ENCODE results near the gene USB1.

Gene USB1

DNA sequence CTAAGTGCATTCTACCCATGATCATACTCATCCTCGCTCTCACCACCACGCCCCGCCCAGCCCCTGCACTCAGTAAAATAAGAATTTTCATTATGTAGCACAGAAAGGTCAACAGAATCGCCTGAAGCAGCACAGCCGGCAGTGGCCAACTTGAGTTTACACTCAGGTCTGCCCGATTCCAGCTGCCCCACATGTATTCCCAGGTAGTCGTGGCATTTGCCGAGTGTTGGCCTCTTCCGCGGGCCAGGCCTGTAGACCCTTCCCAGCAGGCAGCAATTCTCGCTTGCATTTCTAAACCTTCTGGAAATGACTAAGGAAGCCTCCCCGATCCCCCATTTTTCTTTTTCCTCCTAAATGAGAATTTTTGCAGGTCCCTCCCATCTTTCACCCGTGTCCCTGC is 30.9 kb upstream of the USB1 start:
- no peak overlapping the region for H4K91ac ChIP-seq (ENCODE audit: low read depth, low read length, poor library complexity)
- no peak overlapping the region for H3K4me3 ChIP-seq (ENCODE audit: low read length in 2 of 2)
- H2BK12ac ChIP-seq (ENCODE audit: low read length): peak overlapping the region; percentile 70
- peak overlapping the region; percentile 65 for H2BK15ac ChIP-seq (ENCODE audit: low read length)
- no peak overlapping the region for H3K14ac ChIP-seq (ENCODE audit: low read length)
- peak overlapping the region; percentile 64 for H3K18ac ChIP-seq (ENCODE audit: low read length)
- no peak overlapping the region for H2AFZ ChIP-seq (ENCODE audit: low read length)
- peaks cover 0 to 10% of the 10 kb centered on the region in 2 donors for H3K4me1 ChIP-seq (ENCODE audit: control insufficient read depth in 2 of 2, insufficient read depth in 1 of 2, low read depth in 1 of 2, low read length in 2 of 2)
- DNase-seq (ENCODE audit: low spot score): no peak
- no peak overlapping the region for H3K23ac ChIP-seq (ENCODE audit: low read depth, low read length, poor library complexity)
- H2AK5ac ChIP-seq (ENCODE audit: low read depth, low read length): peak overlapping the region; percentile 61
- H3K4me2 ChIP-seq (ENCODE audit: insufficient read depth, low read length, poor library complexity, severe bottlenecking): no peak overlapping the region
- no peak overlapping the region for H3K4ac ChIP-seq (ENCODE audit: low read length)
- H3K36me3 ChIP-seq (replicated peaks in 1 of 2; ENCODE audit: control insufficient read depth in 2 of 2, insufficient read depth in 2 of 2, low read length in 2 of 2): no peaks in the 10 kb centered on the region
- H3K9ac ChIP-seq (ENCODE audit: low read depth, low read length, poor library complexity): no peak overlapping the region
- H2BK120ac ChIP-seq (ENCODE audit: low read depth, low read length): no peak overlapping the region
- no peaks in the 10 kb centered on the region for H3K79me1 ChIP-seq (ENCODE audit: low read depth, low read length)
- no peak overlapping the region for H4K8ac ChIP-seq (ENCODE audit: low read depth, low read length)
- H3K27me3 ChIP-seq (ENCODE audit: control insufficient read depth in 3 of 3, insufficient read depth in 3 of 3, low read depth in 1 of 3, low read length in 3 of 3): peaks cover 0 to 20% (median 0%) of the 10 kb centered on the region in 3 experiments
- no peaks in the 10 kb centered on the region for H3K9me3 ChIP-seq (replicated peaks in 1 of 2; ENCODE audit: control insufficient read depth in 2 of 2, insufficient read depth in 1 of 2, low read depth in 1 of 2, low read length in 2 of 2)
- no CpG with 5 or more reads among the region's 13 CpGs for WGBS, 2 donors (ENCODE audit: extremely low coverage in 2 of 2, insufficient read length in 2 of 2, insufficient replicate concordance in 1 of 2)
- H2BK5ac ChIP-seq (ENCODE audit: low read length): no peak overlapping the region
- H3K27ac ChIP-seq (replicated peaks; ENCODE audit: low read length): no peak overlapping the region

DNA sequence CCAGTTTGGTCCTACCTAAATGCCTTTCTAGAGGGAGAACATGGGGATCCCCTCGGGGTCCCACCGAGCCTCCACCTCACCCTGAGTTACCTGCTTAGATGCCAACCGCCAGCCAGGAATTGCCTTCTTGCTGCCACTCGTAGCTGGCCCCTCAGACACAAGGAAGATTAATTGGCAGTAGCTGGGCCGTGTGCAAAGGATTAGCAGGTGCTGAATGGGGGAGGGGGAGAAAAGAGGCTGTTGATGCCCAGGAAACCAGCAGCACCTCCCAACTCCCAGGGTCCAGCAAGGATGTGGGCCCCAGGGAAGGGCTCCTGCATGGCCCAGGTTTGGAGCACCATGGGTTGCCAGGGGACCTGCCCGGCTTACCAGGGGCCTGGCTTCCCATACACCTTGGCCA is 30.2 kb upstream of the USB1 start, which contains the start of gene CNGB1:
Gene CNGB1, minus strand, starts transcription at position 159 of the 400 bp plus-strand sequence. CDS start 3,842 bp downstream, outside the sequence.
- no peaks in the 10 kb centered on the region for H3K79me1 ChIP-seq (ENCODE audit: low read depth, low read length)
- no peak within 1 kb of the TSS for H4K91ac ChIP-seq (ENCODE audit: low read depth, low read length, poor library complexity)
- no peaks in the 10 kb centered on the region for H3K9me3 ChIP-seq (replicated peaks in 1 of 2; ENCODE audit: control insufficient read depth in 2 of 2, insufficient read depth in 1 of 2, low read depth in 1 of 2, low read length in 2 of 2)
- no peak within 1 kb of the TSS for H3K9ac ChIP-seq (ENCODE audit: low read depth, low read length, poor library complexity)
- H3K18ac ChIP-seq (ENCODE audit: low read length): peak within 1 kb of the TSS; percentile 92
- peaks cover 0 to 20% (median 0%) of the 10 kb centered on the region in 3 experiments for H3K27me3 ChIP-seq (ENCODE audit: control insufficient read depth in 3 of 3, insufficient read depth in 3 of 3, low read depth in 1 of 3, low read length in 3 of 3)
- peak within 1 kb of the TSS; percentile 82 for H4K8ac ChIP-seq (ENCODE audit: low read depth, low read length)
- peak within 1 kb of the TSS; percentile 96 for H2BK15ac ChIP-seq (ENCODE audit: low read length)
- peak within 1 kb of the TSS; percentile 90 for H2AK5ac ChIP-seq (ENCODE audit: low read depth, low read length)
- peak within 1 kb of the TSS; percentile 97 for H3K14ac ChIP-seq (ENCODE audit: low read length)
- peak within 1 kb of the TSS; percentile 90 for H2BK5ac ChIP-seq (ENCODE audit: low read length)
- H2BK12ac ChIP-seq (ENCODE audit: low read length): peak within 1 kb of the TSS; percentile 90
- H2AFZ ChIP-seq (ENCODE audit: low read length): no peak within 1 kb of the TSS
- H3K23ac ChIP-seq (ENCODE audit: low read depth, low read length, poor library complexity): no peak within 1 kb of the TSS
- no peaks in the 10 kb centered on the region for H3K36me3 ChIP-seq (replicated peaks in 1 of 2; ENCODE audit: control insufficient read depth in 2 of 2, insufficient read depth in 2 of 2, low read length in 2 of 2)
- DNase-seq (ENCODE audit: low spot score): no peak
- H3K27ac ChIP-seq (replicated peaks; ENCODE audit: low read length): no peak within 1 kb of the TSS
- no peak within 1 kb of the TSS for H3K4me3 ChIP-seq (ENCODE audit: low read length in 2 of 2)
- H2BK120ac ChIP-seq (ENCODE audit: low read depth, low read length): peak within 1 kb of the TSS; percentile 81
- no CpG with 5 or more reads among the region's 6 CpGs for WGBS, 2 donors (ENCODE audit: extremely low coverage in 2 of 2, insufficient read length in 2 of 2, insufficient replicate concordance in 1 of 2)
- H3K4me2 ChIP-seq (ENCODE audit: insufficient read depth, low read length, poor library complexity, severe bottlenecking): peak within 1 kb of the TSS; percentile 2
- H3K4ac ChIP-seq (ENCODE audit: low read length): peak within 1 kb of the TSS; percentile 93
- H3K4me1 ChIP-seq (ENCODE audit: control insufficient read depth in 2 of 2, insufficient read depth in 1 of 2, low read depth in 1 of 2, low read length in 2 of 2): peaks cover 2 to 15% of the 10 kb centered on the region in 2 donors

DNA sequence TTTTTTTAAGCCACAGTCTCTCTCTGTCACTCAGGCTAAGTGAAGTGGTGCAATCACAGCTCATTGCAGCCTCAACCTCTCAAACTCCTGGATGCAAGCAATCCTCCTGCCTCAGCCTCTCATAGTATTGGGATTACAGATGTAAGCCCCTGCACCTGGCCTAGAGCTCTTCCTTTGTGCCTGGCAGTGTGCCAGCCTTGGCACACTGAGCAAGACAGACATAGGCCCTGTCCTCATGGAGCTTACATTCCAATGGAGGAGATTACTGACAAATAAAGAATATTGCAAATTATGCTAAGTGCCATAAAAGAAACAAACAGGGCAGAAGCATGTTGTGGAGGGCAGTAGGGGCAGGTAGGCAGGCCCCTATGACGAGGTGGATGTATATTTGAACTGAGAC is 29.4 kb upstream of the USB1 start:
- no peak for DNase-seq (ENCODE audit: low spot score)
- no peaks in the 10 kb centered on the region for H3K36me3 ChIP-seq (replicated peaks in 1 of 2; ENCODE audit: control insufficient read depth in 2 of 2, insufficient read depth in 2 of 2, low read length in 2 of 2)
- no peak overlapping the region for H4K91ac ChIP-seq (ENCODE audit: low read depth, low read length, poor library complexity)
- no peaks in the 10 kb centered on the region for H3K79me1 ChIP-seq (ENCODE audit: low read depth, low read length)
- H3K4me2 ChIP-seq (ENCODE audit: insufficient read depth, low read length, poor library complexity, severe bottlenecking): no peak overlapping the region
- no peak overlapping the region for H2BK5ac ChIP-seq (ENCODE audit: low read length)
- no peak overlapping the region for H3K18ac ChIP-seq (ENCODE audit: low read length)
- no peak overlapping the region for H3K4ac ChIP-seq (ENCODE audit: low read length)
- H3K14ac ChIP-seq (ENCODE audit: low read length): no peak overlapping the region
- H2AK5ac ChIP-seq (ENCODE audit: low read depth, low read length): peak overlapping the region; percentile 27
- no peak overlapping the region for H2BK120ac ChIP-seq (ENCODE audit: low read depth, low read length)
- no peak overlapping the region for H3K27ac ChIP-seq (replicated peaks; ENCODE audit: low read length)
- H2AFZ ChIP-seq (ENCODE audit: low read length): no peak overlapping the region
- no peak overlapping the region for H3K9ac ChIP-seq (ENCODE audit: low read depth, low read length, poor library complexity)
- H3K4me1 ChIP-seq (ENCODE audit: control insufficient read depth in 2 of 2, insufficient read depth in 1 of 2, low read depth in 1 of 2, low read length in 2 of 2): peaks cover 6 to 19% of the 10 kb centered on the region in 2 donors
- H3K23ac ChIP-seq (ENCODE audit: low read depth, low read length, poor library complexity): no peak overlapping the region
- no peak overlapping the region for H2BK12ac ChIP-seq (ENCODE audit: low read length)
- no CpG with 5 or more reads among the region's 1 CpG for WGBS, 2 donors (ENCODE audit: extremely low coverage in 2 of 2, insufficient read length in 2 of 2, insufficient replicate concordance in 1 of 2)
- H4K8ac ChIP-seq (ENCODE audit: low read depth, low read length): no peak overlapping the region
- peaks cover 0 to 20% (median 0%) of the 10 kb centered on the region in 3 experiments for H3K27me3 ChIP-seq (ENCODE audit: control insufficient read depth in 3 of 3, insufficient read depth in 3 of 3, low read depth in 1 of 3, low read length in 3 of 3)
- H3K4me3 ChIP-seq (ENCODE audit: low read length in 2 of 2): no peak overlapping the region
- H2BK15ac ChIP-seq (ENCODE audit: low read length): peak overlapping the region; percentile 19
- H3K9me3 ChIP-seq (replicated peaks in 1 of 2; ENCODE audit: control insufficient read depth in 2 of 2, insufficient read depth in 1 of 2, low read depth in 1 of 2, low read length in 2 of 2): no peaks in the 10 kb centered on the region

DNA sequence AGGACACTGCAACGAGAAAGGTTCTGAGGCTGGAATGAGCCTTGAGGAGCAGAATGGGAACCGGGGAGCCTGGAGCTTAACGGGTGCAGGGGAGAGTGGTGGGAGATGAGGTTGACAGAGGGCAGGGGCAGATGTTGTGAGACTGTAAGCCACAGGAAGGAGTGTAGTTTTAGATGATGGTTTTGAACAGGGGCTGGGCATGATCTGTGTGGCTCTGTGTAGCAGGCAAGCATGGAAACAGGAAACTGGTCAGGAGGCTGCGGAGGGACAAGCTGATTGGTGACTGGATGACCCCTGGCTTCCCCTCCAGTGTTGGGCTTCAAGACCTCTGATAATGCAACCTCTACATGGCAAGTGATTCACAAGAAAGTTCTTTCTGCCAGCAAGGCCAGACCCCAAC is 28.9 kb upstream of the USB1 start:
- no CpG with 5 or more reads among the region's 4 CpGs for WGBS, 2 donors (ENCODE audit: extremely low coverage in 2 of 2, insufficient read length in 2 of 2, insufficient replicate concordance in 1 of 2)
- Histone ChIP-seq H3K27me3 (ENCODE audit: control insufficient read depth in 3 of 3, insufficient read depth in 3 of 3, low read depth in 1 of 3, low read length in 3 of 3) (peaks cover 0 to 20% (median 0%) of the 10 kb centered on the region in 3 experiments), H3K9ac (ENCODE audit: low read depth, low read length, poor library complexity) (no peak overlapping the region), H2BK5ac (ENCODE audit: low read length) (no peak overlapping the region), H3K4ac (ENCODE audit: low read length) (no peak overlapping the region), H2AK5ac (ENCODE audit: low read depth, low read length) (peak overlapping the region; percentile 27), H2BK12ac (ENCODE audit: low read length) (no peak overlapping the region), H2BK15ac (ENCODE audit: low read length) (peak overlapping the region; percentile 32), H3K14ac (ENCODE audit: low read length) (no peak overlapping the region), H3K4me1 (ENCODE audit: control insufficient read depth in 2 of 2, insufficient read depth in 1 of 2, low read depth in 1 of 2, low read length in 2 of 2) (peaks cover 6 to 19% of the 10 kb centered on the region in 2 donors), H3K9me3 (replicated peaks in 1 of 2; ENCODE audit: control insufficient read depth in 2 of 2, insufficient read depth in 1 of 2, low read depth in 1 of 2, low read length in 2 of 2) (no peaks in the 10 kb centered on the region), H2AFZ (ENCODE audit: low read length) (no peak overlapping the region), H3K4me2 (ENCODE audit: insufficient read depth, low read length, poor library complexity, severe bottlenecking) (no peak overlapping the region), H2BK120ac (ENCODE audit: low read depth, low read length) (no peak overlapping the region), H4K8ac (ENCODE audit: low read depth, low read length) (no peak overlapping the region), H3K23ac (ENCODE audit: low read depth, low read length, poor library complexity) (no peak overlapping the region), H3K36me3 (replicated peaks in 1 of 2; ENCODE audit: control insufficient read depth in 2 of 2, insufficient read depth in 2 of 2, low read length in 2 of 2) (no peaks in the 10 kb centered on the region), H3K27ac (replicated peaks; ENCODE audit: low read length) (no peak overlapping the region), H3K18ac (ENCODE audit: low read length) (peak overlapping the region; percentile 15), H3K79me1 (ENCODE audit: low read depth, low read length) (no peaks in the 10 kb centered on the region), H4K91ac (ENCODE audit: low read depth, low read length, poor library complexity) (no peak overlapping the region), H3K4me3 (ENCODE audit: low read length in 2 of 2) (no peak overlapping the region)
- no peak for DNase-seq (ENCODE audit: low spot score)

All from neuronal stem cell (in vitro differentiated cells).